ENCODE measurements around the gene DCTN1.

Gene DCTN1

DNA sequence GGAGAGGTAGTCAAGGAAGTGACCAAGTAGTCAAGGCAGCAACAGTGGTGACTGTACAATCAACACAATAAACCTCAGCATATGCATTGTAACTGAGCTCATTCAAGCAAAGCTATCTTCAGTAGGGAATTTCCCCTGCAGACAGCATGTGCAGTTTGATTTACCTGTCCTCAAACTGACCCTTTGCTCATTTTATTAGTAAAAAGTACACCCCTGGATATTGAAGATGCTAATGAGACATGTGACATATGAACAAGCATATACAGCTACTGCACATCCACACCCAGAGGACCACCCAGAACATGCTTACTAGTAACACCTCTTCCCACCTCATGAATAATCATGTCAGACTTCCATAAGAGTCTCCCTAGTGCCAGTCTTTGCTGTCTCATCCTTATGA lies 25.9 kb upstream of the DCTN1 start:
- TF ChIP-seq, protein P1, sequence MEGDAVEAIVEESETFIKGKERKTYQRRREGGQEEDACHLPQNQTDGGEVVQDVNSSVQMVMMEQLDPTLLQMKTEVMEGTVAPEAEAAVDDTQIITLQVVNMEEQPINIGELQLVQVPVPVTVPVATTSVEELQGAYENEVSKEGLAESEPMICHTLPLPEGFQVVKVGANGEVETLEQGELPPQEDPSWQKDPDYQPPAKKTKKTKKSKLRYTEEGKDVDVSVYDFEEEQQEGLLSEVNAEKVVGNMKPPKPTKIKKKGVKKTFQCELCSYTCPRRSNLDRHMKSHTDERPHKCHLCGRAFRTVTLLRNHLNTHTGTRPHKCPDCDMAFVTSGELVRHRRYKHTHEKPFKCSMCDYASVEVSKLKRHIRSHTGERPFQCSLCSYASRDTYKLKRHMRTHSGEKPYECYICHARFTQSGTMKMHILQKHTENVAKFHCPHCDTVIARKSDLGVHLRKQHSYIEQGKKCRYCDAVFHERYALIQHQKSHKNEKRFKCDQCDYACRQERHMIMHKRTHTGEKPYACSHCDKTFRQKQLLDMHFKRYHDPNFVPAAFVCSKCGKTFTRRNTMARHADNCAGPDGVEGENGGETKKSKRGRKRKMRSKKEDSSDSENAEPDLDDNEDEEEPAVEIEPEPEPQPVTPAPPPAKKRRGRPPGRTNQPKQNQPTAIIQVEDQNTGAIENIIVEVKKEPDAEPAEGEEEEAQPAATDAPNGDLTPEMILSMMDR (conservative IDR thresholded peaks at IDR 0.05) = no peak
- peak overlapping the region; percentile 68 for H3K27ac ChIP-seq

DNA sequence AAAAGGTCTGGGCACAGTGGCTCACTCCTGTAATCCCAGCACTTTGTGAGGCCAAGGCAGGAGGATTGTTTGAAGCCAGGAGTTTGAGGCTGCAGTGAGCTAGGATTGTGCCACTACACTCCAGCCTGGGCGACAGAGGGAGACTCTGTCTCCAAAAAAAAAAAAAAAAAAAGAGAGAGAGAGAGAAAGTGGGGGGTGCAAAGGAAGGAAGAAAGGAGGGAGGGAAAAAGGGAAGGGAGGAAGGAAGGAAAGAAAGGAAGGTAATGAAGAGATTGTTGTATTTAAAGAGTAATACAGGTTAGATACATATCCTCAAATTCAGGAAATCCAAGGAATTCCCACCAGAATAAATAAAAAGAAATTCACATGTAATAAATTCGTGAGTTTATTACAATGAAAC lies 21.8 kb upstream of the DCTN1 start:
- no peak overlapping the region for H3K27ac ChIP-seq
- TF ChIP-seq, protein P1 (conservative IDR thresholded peaks at IDR 0.05) = no peak

DNA sequence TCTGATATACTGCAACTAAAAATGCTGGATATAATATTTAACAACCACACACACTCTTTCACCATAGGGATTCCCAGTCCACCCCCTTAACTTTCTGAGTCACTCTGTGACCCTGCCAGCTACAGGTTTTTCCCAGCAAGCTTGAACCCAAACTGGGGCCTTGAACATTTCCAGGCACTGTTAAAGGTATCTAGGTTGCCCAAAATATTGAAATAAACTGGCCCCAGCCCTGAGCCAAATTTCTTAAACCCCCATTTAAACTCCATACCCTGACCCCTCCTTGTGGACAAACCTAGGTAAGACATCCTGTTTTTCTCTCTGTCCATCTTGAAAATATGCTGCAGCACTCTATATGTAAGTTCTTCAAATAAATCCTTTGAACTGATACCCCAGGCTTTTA lies 19.7 kb upstream of the DCTN1 start:
- no peak overlapping the region for H3K27ac ChIP-seq
- TF ChIP-seq, protein P1 (conservative IDR thresholded peaks at IDR 0.05) = peak; percentile 65

DNA sequence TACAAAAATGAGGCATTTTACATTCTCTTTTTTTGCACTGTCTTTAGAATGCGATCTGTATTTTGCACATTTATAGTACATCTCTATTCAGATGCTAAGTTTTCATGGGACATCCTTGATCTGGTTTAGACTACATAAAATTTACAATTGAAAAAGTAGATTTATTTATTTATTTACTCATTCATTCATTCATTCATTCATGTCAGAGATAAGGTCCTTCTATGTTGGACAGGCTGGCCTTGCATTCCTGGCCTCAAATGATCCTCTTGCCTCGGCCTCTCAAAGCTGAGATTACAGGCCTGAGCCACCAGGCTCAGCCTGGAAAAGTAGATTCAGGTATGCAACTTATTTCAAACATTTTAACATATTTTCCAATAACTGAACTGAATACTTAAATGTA lies 16.0 kb upstream of the DCTN1 start:
- H3K27ac ChIP-seq = no peak overlapping the region
- TF ChIP-seq, protein P1 (conservative IDR thresholded peaks at IDR 0.05) = no peak

DNA sequence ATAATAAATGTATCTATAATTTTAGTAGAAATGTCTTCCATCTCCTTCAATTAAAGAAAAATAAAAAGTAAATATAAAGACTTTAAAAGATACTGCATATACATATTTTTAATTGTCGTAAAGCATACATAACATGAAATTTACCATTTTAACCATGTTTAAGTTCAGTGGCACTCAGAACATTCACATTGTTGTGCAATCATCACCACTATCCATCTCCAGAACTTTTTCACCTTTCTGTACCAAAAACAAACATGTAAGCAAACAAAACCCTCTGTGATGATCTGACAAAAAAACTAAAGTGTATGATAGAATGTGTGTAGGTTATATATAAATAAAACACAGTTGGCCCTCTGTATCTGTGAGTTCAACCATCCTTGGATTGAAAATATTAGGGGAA lies 13.4 kb upstream of the DCTN1 start:
- TF ChIP-seq, protein P1 (conservative IDR thresholded peaks at IDR 0.05) = no peak

DNA sequence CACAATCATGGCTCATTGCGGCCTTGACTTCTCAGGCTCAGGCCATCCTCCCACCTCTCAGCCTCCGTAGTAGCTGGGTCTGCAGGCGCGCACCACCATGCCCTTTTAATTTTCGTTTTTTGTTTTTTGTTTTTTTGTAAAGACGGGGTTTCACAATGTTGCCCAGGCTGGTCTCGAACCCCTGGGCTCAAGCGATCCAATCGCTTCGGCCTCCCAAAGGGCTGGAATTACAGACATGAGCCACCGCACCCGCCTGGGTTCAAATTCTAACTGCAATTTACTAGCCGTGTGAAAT lies 12.3 kb upstream of the DCTN1 start:
- peak overlapping the region; percentile 92; the same call in 1 of the 2 replicates for H3K27ac ChIP-seq
- TF ChIP-seq, protein P1 (conservative IDR thresholded peaks at IDR 0.05) = no peak

More for the DNA sequence above, 13.4 kb upstream of the DCTN1 start:
- H3K27ac ChIP-seq = 0 out of 2 replicates have a peak overlapping the region, but pooled peaks have one; percentile 0

DNA sequence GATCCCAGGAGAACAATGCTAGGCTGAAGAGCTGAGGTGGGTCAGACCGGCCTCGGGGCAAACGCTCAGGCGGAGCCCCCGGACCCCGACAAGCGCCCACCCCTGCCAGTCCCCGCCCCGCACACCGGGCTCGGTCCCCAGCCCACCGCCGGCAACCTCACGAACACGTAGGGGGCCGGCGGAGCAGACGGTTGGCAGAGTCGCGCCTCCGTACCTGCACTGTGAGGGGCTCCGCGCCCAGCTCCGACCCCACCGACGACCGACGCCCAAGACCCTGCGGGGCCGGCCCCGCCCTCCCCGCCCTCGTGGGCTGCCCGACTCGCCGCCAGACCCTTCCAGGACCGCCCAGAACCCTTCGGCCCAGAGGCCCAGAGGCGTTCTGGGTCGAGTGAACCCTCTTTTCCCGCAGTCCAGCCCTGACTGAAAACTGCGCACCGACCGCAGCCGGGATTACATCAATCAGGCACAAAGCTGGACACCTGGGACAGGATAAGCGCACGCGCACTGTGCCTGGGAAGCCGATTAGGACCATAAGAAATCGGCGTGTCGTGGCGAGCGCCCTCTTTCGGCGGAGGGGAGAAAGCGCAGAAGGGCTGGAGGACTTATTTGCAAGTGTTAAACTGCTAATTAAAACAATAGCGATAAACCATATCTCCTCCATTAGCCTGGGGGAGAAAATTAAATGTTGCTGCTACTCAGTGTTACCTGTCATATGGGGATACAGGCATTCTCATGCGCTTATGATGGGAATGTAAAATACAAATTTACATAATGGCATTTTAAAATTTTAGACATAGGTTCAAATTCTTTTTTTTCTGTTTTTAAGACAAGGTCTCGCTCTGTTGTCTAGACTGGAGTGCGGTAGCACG lies 11.7 kb upstream of the DCTN1 start:
- peak overlapping the region; percentile 92 for H3K27ac ChIP-seq
- TF ChIP-seq, protein P1 (conservative IDR thresholded peaks at IDR 0.05) = peak; percentile 97
